ENCODE results near the gene MLEC.
A peak's percentile ranks its signal among the peaks of the same experiment; 100 is the strongest.

MLEC gene

GRCh38 chr12:120700886-120701285, 13.9 kb downstream of the MLEC start:
- DNase-seq (no peak), ATAC-seq (no peak)
- Mint-ChIP-seq H3K9me3 (no peaks in the 10 kb centered on the region), H3K4me3 (no peak overlapping the region), H3K27ac (peak overlapping the region in 1 of 2 donors; percentile 71), H3K4me1 (no peaks in the 10 kb centered on the region), H3K27me3 (no peaks in the 10 kb centered on the region)

- Mint-ChIP-seq H3K4me3 (no peak overlapping the region), H3K27ac (peak overlapping the region in 1 of 2 donors; percentile 42), H3K4me1 (no peaks in the 10 kb centered on the region), H3K9me3 (no peaks in the 10 kb centered on the region), H3K27me3 (no peaks in the 10 kb centered on the region)
- DNase-seq: no peak
- no peak for ATAC-seq
These were observed 15.7 kb downstream of the MLEC start for GRCh38 chr12:120702637-120703036.

GRCh38 chr12:120703311-120703942, 16.5 kb downstream of the MLEC start:
- Mint-ChIP-seq H3K9me3 (no peaks in the 10 kb centered on the region), H3K27me3 (no peaks in the 10 kb centered on the region), H3K4me3 (no peak overlapping the region), H3K4me1 (no peaks in the 10 kb centered on the region), H3K27ac (no peak overlapping the region)
- ATAC-seq: no peak
- DNase-seq: no peak

- no peak overlapping the region for H3K27ac Mint-ChIP-seq
- DNase-seq (no peak), ATAC-seq (no peak)
- H3K4me3 Mint-ChIP-seq: no peak overlapping the region
- H3K9me3 Mint-ChIP-seq: no peaks in the 10 kb centered on the region
- H3K4me1 Mint-ChIP-seq: peaks cover 7% of the 10 kb centered on the region
- no peaks in the 10 kb centered on the region for H3K27me3 Mint-ChIP-seq
These were observed 18.7 kb downstream of the MLEC start for GRCh38 chr12:120705618-120706017.

GRCh38 chr12:120706029-120706428, 19.1 kb downstream of the MLEC start:
- H3K9me3 Mint-ChIP-seq: no peaks in the 10 kb centered on the region
- H3K27ac Mint-ChIP-seq: peak overlapping the region in 1 of 2 donors; percentile 68
- peaks cover 7% of the 10 kb centered on the region for H3K4me1 Mint-ChIP-seq
- no peaks in the 10 kb centered on the region for H3K27me3 Mint-ChIP-seq
- DNase-seq (no peak), ATAC-seq (no peak)
- no peak overlapping the region for H3K4me3 Mint-ChIP-seq

GRCh38 chr12:120708651-120709050, 21.7 kb downstream of the MLEC start:
- H3K9me3 Mint-ChIP-seq: no peaks in the 10 kb centered on the region
- H3K27me3 Mint-ChIP-seq: no peaks in the 10 kb centered on the region
- peaks cover 27% of the 10 kb centered on the region for H3K4me1 Mint-ChIP-seq
- no peak for ATAC-seq
- H3K27ac Mint-ChIP-seq: no peak overlapping the region
- H3K4me3 Mint-ChIP-seq: no peak overlapping the region
- DNase-seq: no peak

GRCh38 chr12:120710031-120710804, 23.3 kb downstream of the MLEC start, which contains the start of gene UNC119B:
UNC119B (plus strand) TSS chr12:120710458; CDS start chr12:120710475, 17 bp downstream.
- peaks cover 31% of the 10 kb centered on the region for H3K4me1 Mint-ChIP-seq
- no peaks in the 10 kb centered on the region for H3K27me3 Mint-ChIP-seq
- H3K27ac Mint-ChIP-seq: peak within 1 kb of the TSS; percentile 90 to 91
- H3K9me3 Mint-ChIP-seq: no peaks in the 10 kb centered on the region
- ATAC-seq (peak; percentile 86), DNase-seq (peak; percentile 68 to 72)
- peak within 1 kb of the TSS; percentile 84 to 92 for H3K4me3 Mint-ChIP-seq

GRCh38 chr12:120710805-120711296, 23.9 kb downstream of the MLEC start:
- Mint-ChIP-seq H3K9me3 (no peaks in the 10 kb centered on the region), H3K27ac (peak overlapping the region; percentile 90 to 91), H3K4me1 (peaks cover 31% of the 10 kb centered on the region), H3K4me3 (peak overlapping the region; percentile 84 to 92), H3K27me3 (no peaks in the 10 kb centered on the region)
- peak; percentile 50 for ATAC-seq
- DNase-seq: peak; percentile 15 to 31

GRCh38 chr12:120711411-120711810, 24.5 kb downstream of the MLEC start:
- peak overlapping the region; percentile 90 to 91 for H3K27ac Mint-ChIP-seq
- no peaks in the 10 kb centered on the region for H3K9me3 Mint-ChIP-seq
- no peak for ATAC-seq
- H3K4me3 Mint-ChIP-seq: peak overlapping the region; percentile 84 to 92
- DNase-seq: no peak
- no peaks in the 10 kb centered on the region for H3K27me3 Mint-ChIP-seq
- peaks cover 31% of the 10 kb centered on the region for H3K4me1 Mint-ChIP-seq

GRCh38 chr12:120712610-120713009, 25.7 kb downstream of the MLEC start:
- H3K4me3 Mint-ChIP-seq: no peak overlapping the region
- peaks cover 31% of the 10 kb centered on the region for H3K4me1 Mint-ChIP-seq
- DNase-seq: no peak
- no peak overlapping the region for H3K27ac Mint-ChIP-seq
- no peak for ATAC-seq
- no peaks in the 10 kb centered on the region for H3K27me3 Mint-ChIP-seq
- no peaks in the 10 kb centered on the region for H3K9me3 Mint-ChIP-seq

GRCh38 chr12:120713861-120714482, 27.0 kb downstream of the MLEC start:
- no peaks in the 10 kb centered on the region for H3K9me3 Mint-ChIP-seq
- peak; percentile 78 for ATAC-seq
- peak; percentile 67 to 71 for DNase-seq
- H3K27ac Mint-ChIP-seq: no peak overlapping the region
- H3K27me3 Mint-ChIP-seq: no peaks in the 10 kb centered on the region
- H3K4me1 Mint-ChIP-seq: peaks cover 42% of the 10 kb centered on the region
- no peak overlapping the region for H3K4me3 Mint-ChIP-seq

- peaks cover 25% of the 10 kb centered on the region for H3K4me1 Mint-ChIP-seq
- DNase-seq (no peak), ATAC-seq (no peak)
- H3K27ac Mint-ChIP-seq: no peak overlapping the region
- H3K27me3 Mint-ChIP-seq: no peaks in the 10 kb centered on the region
- H3K4me3 Mint-ChIP-seq: no peak overlapping the region
- no peaks in the 10 kb centered on the region for H3K9me3 Mint-ChIP-seq
These were observed 31.1 kb downstream of the MLEC start for GRCh38 chr12:120718055-120718454.

GRCh38 chr12:120719072-120719471, 32.1 kb downstream of the MLEC start:
- DNase-seq: no peak
- no peak for ATAC-seq
- Mint-ChIP-seq H3K9me3 (no peaks in the 10 kb centered on the region), H3K27ac (no peak overlapping the region), H3K4me3 (no peak overlapping the region), H3K27me3 (no peaks in the 10 kb centered on the region), H3K4me1 (peaks cover 18% of the 10 kb centered on the region)

GRCh38 chr12:120719496-120720233, 32.7 kb downstream of the MLEC start:
- DNase-seq: no peak
- no peak overlapping the region for H3K4me3 Mint-ChIP-seq
- peaks cover 20% of the 10 kb centered on the region for H3K4me1 Mint-ChIP-seq
- ATAC-seq: no peak
- no peak overlapping the region for H3K27ac Mint-ChIP-seq
- H3K27me3 Mint-ChIP-seq: no peaks in the 10 kb centered on the region
- H3K9me3 Mint-ChIP-seq: no peaks in the 10 kb centered on the region

- Mint-ChIP-seq H3K4me1 (peaks cover 28% of the 10 kb centered on the region), H3K9me3 (no peaks in the 10 kb centered on the region), H3K27me3 (no peaks in the 10 kb centered on the region), H3K27ac (no peak overlapping the region), H3K4me3 (no peak overlapping the region)
- ATAC-seq: no peak
- DNase-seq: no peak
These were observed 33.5 kb downstream of the MLEC start for GRCh38 chr12:120720234-120720986.
